Measurements from ENCODE around the gene GLIS2.

Gene GLIS2

GRCh38 chr16:4323071-4323844, 7.4 kb downstream of the GLIS2 start:
- FAIRE-seq (no peak), DNase-seq (ENCODE audit: insufficient read length) (no peak)

GRCh38 chr16:4323845-4324488, 8.1 kb downstream of the GLIS2 start:
- no peak for DNase-seq (ENCODE audit: insufficient read length)
- no peak for TF ChIP-seq TAF1 (IDR thresholded peaks at IDR 0.05; ENCODE audit: borderline replicate concordance, low read depth, low read length)
- no peak for TF ChIP-seq POLR2A (IDR thresholded peaks at IDR 0.05; ENCODE audit: low read depth, low read length)
- FAIRE-seq: no peak

More at GRCh38 chr16:4323071-4323844, 7.4 kb downstream of the GLIS2 start:
- TF ChIP-seq POLR2A (IDR thresholded peaks at IDR 0.05; ENCODE audit: low read depth, low read length) (no peak), TAF1 (IDR thresholded peaks at IDR 0.05; ENCODE audit: borderline replicate concordance, low read depth, low read length) (no peak), POLR2AphosphoS5 (IDR thresholded peaks at IDR 0.05; ENCODE audit: low read depth, low read length) (no peak)

GRCh38 chr16:4324492-4325252, 8.8 kb downstream of the GLIS2 start:
- DNase-seq (ENCODE audit: insufficient read length) (no peak), FAIRE-seq (no peak)
- TF ChIP-seq POLR2A (IDR thresholded peaks at IDR 0.05; ENCODE audit: low read depth, low read length): no peak
- TF ChIP-seq TAF1 (IDR thresholded peaks at IDR 0.05; ENCODE audit: borderline replicate concordance, low read depth, low read length): no peak
- no peak for TF ChIP-seq POLR2AphosphoS5 (IDR thresholded peaks at IDR 0.05; ENCODE audit: low read depth, low read length)

- TF ChIP-seq POLR2A (IDR thresholded peaks at IDR 0.05; ENCODE audit: low read depth, low read length) (no peak), TAF1 (IDR thresholded peaks at IDR 0.05; ENCODE audit: borderline replicate concordance, low read depth, low read length) (no peak), POLR2AphosphoS5 (IDR thresholded peaks at IDR 0.05; ENCODE audit: low read depth, low read length) (no peak)
- FAIRE-seq: no peak
- no peak for DNase-seq (ENCODE audit: insufficient read length)
These were observed 9.4 kb downstream of the GLIS2 start for GRCh38 chr16:4325253-4325758.

GRCh38 chr16:4327386-4328045, 11.6 kb downstream of the GLIS2 start:
- no peak for FAIRE-seq
- DNase-seq (ENCODE audit: insufficient read length): no peak
- TF ChIP-seq TAF1 (IDR thresholded peaks at IDR 0.05; ENCODE audit: borderline replicate concordance, low read depth, low read length) (no peak), POLR2AphosphoS5 (IDR thresholded peaks at IDR 0.05; ENCODE audit: low read depth, low read length) (no peak), POLR2A (IDR thresholded peaks at IDR 0.05; ENCODE audit: low read depth, low read length) (no peak)

- DNase-seq (ENCODE audit: insufficient read length): peak; percentile 77
- FAIRE-seq: peak; percentile 57
- no peak for TF ChIP-seq POLR2AphosphoS5 (IDR thresholded peaks at IDR 0.05; ENCODE audit: low read depth, low read length)
- TF ChIP-seq TAF1 (IDR thresholded peaks at IDR 0.05; ENCODE audit: borderline replicate concordance, low read depth, low read length): no peak
- TF ChIP-seq POLR2A (IDR thresholded peaks at IDR 0.05; ENCODE audit: low read depth, low read length): no peak; the same call in 1 of the 2 replicates
These were observed 12.3 kb downstream of the GLIS2 start for GRCh38 chr16:4328046-4328781.

GRCh38 chr16:4328782-4329775, 13.2 kb downstream of the GLIS2 start:
- DNase-seq (ENCODE audit: insufficient read length) (no peak), FAIRE-seq (no peak)
- TF ChIP-seq POLR2AphosphoS5 (IDR thresholded peaks at IDR 0.05; ENCODE audit: low read depth, low read length): no peak
- TF ChIP-seq TAF1 (IDR thresholded peaks at IDR 0.05; ENCODE audit: borderline replicate concordance, low read depth, low read length): no peak
- TF ChIP-seq POLR2A (IDR thresholded peaks at IDR 0.05; ENCODE audit: low read depth, low read length): no peak

GRCh38 chr16:4330277-4330874, 14.5 kb downstream of the GLIS2 start:
- TF ChIP-seq TAF1 (IDR thresholded peaks at IDR 0.05; ENCODE audit: borderline replicate concordance, low read depth, low read length) (no peak), POLR2A (IDR thresholded peaks at IDR 0.05; ENCODE audit: low read depth, low read length) (no peak), POLR2AphosphoS5 (IDR thresholded peaks at IDR 0.05; ENCODE audit: low read depth, low read length) (no peak)
- DNase-seq (ENCODE audit: insufficient read length) (peak; percentile 94), FAIRE-seq (peak; percentile 81)

- FAIRE-seq (no peak), DNase-seq (ENCODE audit: insufficient read length) (no peak)
- TF ChIP-seq POLR2AphosphoS5 (IDR thresholded peaks at IDR 0.05; ENCODE audit: low read depth, low read length) (no peak), TAF1 (IDR thresholded peaks at IDR 0.05; ENCODE audit: borderline replicate concordance, low read depth, low read length) (no peak), POLR2A (IDR thresholded peaks at IDR 0.05; ENCODE audit: low read depth, low read length) (no peak)
These were observed 16.2 kb downstream of the GLIS2 start for GRCh38 chr16:4332083-4332482.

Data from GM12892 (cell line).